Kidney capillary endothelial cell (primary cell): ENCODE results near the gene CDC42BPB.

Experiments used
- DNase-seq: peaks from one replicate; pipeline ENCODE4 v3.0.0-alpha.2; 2018; ENCODE audit warnings: low spot score

CDC42BPB gene

GRCh38 chr14:103057372-103058163, at the start of gene CDC42BPB:
CDC42BPB (minus strand) TSS chr14:103057549; CDS start chr14:103057173, 376 bp downstream.
- peak; percentile 89 for DNase-seq

GRCh38 chr14:103105580-103106150, 48.3 kb upstream of the CDC42BPB start:
- DNase-seq = no peak

GRCh38 chr14:103104654-103105452, 47.5 kb upstream of the CDC42BPB start:
- DNase-seq = no peak

- DNase-seq = no peak
Measured at GRCh38 chr14:103104389-103104653, 47.0 kb upstream of the CDC42BPB start.

GRCh38 chr14:103103461-103104388, 46.4 kb upstream of the CDC42BPB start:
- DNase-seq = peak; percentile 63

- no peak for DNase-seq
Measured at GRCh38 chr14:103102689-103103260, 45.4 kb upstream of the CDC42BPB start.

GRCh38 chr14:103101963-103102688, 44.8 kb upstream of the CDC42BPB start:
- DNase-seq = peak; percentile 48

- no peak for DNase-seq
Measured at GRCh38 chr14:103101257-103101962, 44.1 kb upstream of the CDC42BPB start.

GRCh38 chr14:103100281-103101121, 43.2 kb upstream of the CDC42BPB start:
- no peak for DNase-seq

GRCh38 chr14:103099733-103100280, 42.5 kb upstream of the CDC42BPB start:
- no peak for DNase-seq

- DNase-seq = no peak
Measured at GRCh38 chr14:103099081-103099732, 41.9 kb upstream of the CDC42BPB start.

- DNase-seq = no peak
Measured at GRCh38 chr14:103097994-103098957, 40.9 kb upstream of the CDC42BPB start.

- no peak for DNase-seq
Measured at GRCh38 chr14:103097244-103097993, 40.1 kb upstream of the CDC42BPB start.

GRCh38 chr14:103096387-103096786, 39.0 kb upstream of the CDC42BPB start:
- no peak for DNase-seq

GRCh38 chr14:103095210-103095778, 37.9 kb upstream of the CDC42BPB start:
- DNase-seq = no peak
